ENCODE measurements around the gene DNASE1L3. TPM values are rescaled to one million over a fixed set of nuclear protein-coding genes. Genes with fewer than 3 reads are reported as not detected.

The DNASE1L3 gene
- total and polyA plus RNA-seq, 2 of the 8 experiments (the other 6 are each of a cell fraction or from before 2014, with no cell fraction given), result not detected

DNA sequence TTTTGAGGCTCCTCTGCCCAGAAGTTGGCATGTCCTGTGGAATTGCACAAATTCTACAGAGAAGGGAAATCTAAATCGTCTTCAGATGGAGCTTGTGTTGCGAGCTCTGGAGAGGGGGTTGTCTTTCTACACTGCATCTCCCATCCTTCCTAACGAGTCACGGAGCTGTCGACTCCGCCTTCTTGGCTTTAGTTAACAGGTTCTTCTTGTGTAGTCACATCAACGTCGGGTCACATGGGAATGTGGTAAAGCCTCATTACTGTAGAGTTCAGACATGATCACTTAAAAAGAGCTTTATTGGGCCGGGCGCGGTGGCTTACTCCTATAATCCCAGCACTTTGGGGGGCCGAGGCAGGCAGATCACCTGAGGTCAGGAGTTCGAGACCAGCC lies 60.0 kb downstream of the DNASE1L3 start:
- Histone ChIP-seq H2BK5ac (ENCODE audit: low read depth, low read length) (no peak overlapping the region), H2BK12ac (ENCODE audit: low read depth, low read length) (no peak overlapping the region), H3K27me3 (replicated peaks in 1 of 4; ENCODE audit: control insufficient read depth in 3 of 4, extremely low read depth in 1 of 4, insufficient read depth in 3 of 4, low read length in 3 of 4) (no peaks in the 10 kb centered on the region), H3K4me3 (ENCODE audit: extremely low read depth in 1 of 4, insufficient read depth in 2 of 4, low read depth in 3 of 4, low read length in 4 of 4) (no peak overlapping the region), H3K36me3 (ENCODE audit: control insufficient read depth in 2 of 4, insufficient read depth in 4 of 4, low read length in 3 of 4) (peaks cover 28 to 87% (median 64%) of the 10 kb centered on the region in 4 experiments; a peak in 7 of 8 replicates), H3K23ac (ENCODE audit: insufficient read length) (no peak overlapping the region), H3K79me2 (ENCODE audit: control insufficient read depth in 1 of 2, insufficient read depth in 2 of 2, low read length in 2 of 2) (no peaks in the 10 kb centered on the region), H3K79me1 (ENCODE audit: low read depth, low read length) (peaks cover under 1% of the 10 kb centered on the region; the same call in 1 of the 2 replicates), H2BK20ac (ENCODE audit: low read length) (no peak overlapping the region), H4K5ac (ENCODE audit: insufficient read length, low read depth, low read length) (no peak overlapping the region), H4K20me1 (replicated peaks in 1 of 2; ENCODE audit: control insufficient read depth in 1 of 2, insufficient read depth in 2 of 2, low read length in 2 of 2) (peaks cover 0 to 4% of the 10 kb centered on the region in 2 experiments), H3K23me2 (ENCODE audit: low read depth, low read length) (no peaks in the 10 kb centered on the region), H3K9ac (replicated peaks in 1 of 4; ENCODE audit: extremely low read depth in 1 of 4, low read depth in 3 of 4, low read length in 3 of 4) (no peak overlapping the region), H3K56ac (replicated peaks; ENCODE audit: insufficient read length, low read depth, low read length) (no peak overlapping the region), H3K18ac (ENCODE audit: extremely low read depth, low read length) (no peak overlapping the region), H2AFZ (ENCODE audit: low read length) (no peak overlapping the region), H2BK120ac (replicated peaks; ENCODE audit: low read depth, low read length) (no peak overlapping the region), H3K9me3 (ENCODE audit: insufficient read depth in 2 of 2, low read depth in 1 of 2, low read length in 1 of 2) (no peaks in the 10 kb centered on the region), H3K4ac (replicated peaks; ENCODE audit: insufficient read length, low read depth, low read length) (no peak overlapping the region), H3K4me2 (ENCODE audit: insufficient read depth in 1 of 2, low read depth in 2 of 2, low read length in 2 of 2) (no peak overlapping the region), H3K14ac (ENCODE audit: insufficient read length) (no peak overlapping the region), H2AK5ac (ENCODE audit: low read depth, low read length) (no peak overlapping the region), H4K8ac (ENCODE audit: extremely low read depth, insufficient read depth, low read length) (no peak overlapping the region), H2BK15ac (ENCODE audit: low read length) (no peak overlapping the region), H4K91ac (replicated peaks; ENCODE audit: insufficient read length, low read length) (no peak overlapping the region), H3K4me1 (replicated peaks in 1 of 4; ENCODE audit: control insufficient read depth in 3 of 4, insufficient read depth in 4 of 4, low read length in 3 of 4) (no peaks in the 10 kb centered on the region), H3K27ac (ENCODE audit: low read depth, low read length) (no peak overlapping the region)
- ChIA-PET POLR2A (ENCODE audit: partially characterized antibody) (no interaction called here), CTCF (ENCODE audit: partially characterized antibody) (interaction anchor here (0.7 to 1.9 kb wide), 5 partner anchors 12 to 143 kb away, joined by 3 to 15 read pairs (median 4); partner anchors contain the start of gene FLNB)
- WGBS, 2 experiments (ENCODE audit: extremely low coverage in 1 of 2, insufficient coverage in 1 of 2, insufficient read length in 1 of 2, insufficient replicate concordance in 2 of 2, low coverage in 1 of 2, low lambda C conversion rate in 2 of 2, missing lambda C conversion rate in 1 of 2), result 94% methylated on average over 13 of the region's 13 CpGs; no CpG with 5 or more reads in 1 of the 2 experiments
- FAIRE-seq (no peak), DNase-seq (ENCODE audit: low read depth in 1 of 2, low spot score in 2 of 2) (no peak)
- TF ChIP-seq RXRA (IDR thresholded peaks at IDR 0.05; ENCODE audit: insufficient read depth, low read depth, low read length) (no peak), TBP (IDR thresholded peaks at IDR 0.05; ENCODE audit: low read depth, low read length) (no peak), HDAC2 (IDR thresholded peaks at IDR 0.05; ENCODE audit: borderline replicate concordance in 1 of 2, low read depth in 2 of 2, low read length in 2 of 2) (no peak), CHD1 (IDR thresholded peaks at IDR 0.05; ENCODE audit: low read depth, low read length) (no peak), CEBPB (IDR thresholded peaks at IDR 0.05; ENCODE audit: low read depth, low read length) (no peak), RAD21 (IDR thresholded peaks at IDR 0.05 in 1 of 2, conservative IDR thresholded peaks at IDR 0.05 in 1 of 2; ENCODE audit: low read depth in 2 of 2, low read length in 2 of 2) (no peak)
- TF ChIP-seq, protein P1, sequence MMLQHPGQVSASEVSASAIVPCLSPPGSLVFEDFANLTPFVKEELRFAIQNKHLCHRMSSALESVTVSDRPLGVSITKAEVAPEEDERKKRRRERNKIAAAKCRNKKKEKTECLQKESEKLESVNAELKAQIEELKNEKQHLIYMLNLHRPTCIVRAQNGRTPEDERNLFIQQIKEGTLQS (IDR thresholded peaks at IDR 0.05; ENCODE audit: insufficient read depth, low read depth, low read length), result no peak

Measured in H1 (cell line).